ENCODE measurements around the gene BOLL.
"Not testable (repeated sequence)": the region's sequence is repeated elsewhere in the genome, so short reads cannot be mapped to it uniquely, and the experiment has no call there.

Gene BOLL

DNA sequence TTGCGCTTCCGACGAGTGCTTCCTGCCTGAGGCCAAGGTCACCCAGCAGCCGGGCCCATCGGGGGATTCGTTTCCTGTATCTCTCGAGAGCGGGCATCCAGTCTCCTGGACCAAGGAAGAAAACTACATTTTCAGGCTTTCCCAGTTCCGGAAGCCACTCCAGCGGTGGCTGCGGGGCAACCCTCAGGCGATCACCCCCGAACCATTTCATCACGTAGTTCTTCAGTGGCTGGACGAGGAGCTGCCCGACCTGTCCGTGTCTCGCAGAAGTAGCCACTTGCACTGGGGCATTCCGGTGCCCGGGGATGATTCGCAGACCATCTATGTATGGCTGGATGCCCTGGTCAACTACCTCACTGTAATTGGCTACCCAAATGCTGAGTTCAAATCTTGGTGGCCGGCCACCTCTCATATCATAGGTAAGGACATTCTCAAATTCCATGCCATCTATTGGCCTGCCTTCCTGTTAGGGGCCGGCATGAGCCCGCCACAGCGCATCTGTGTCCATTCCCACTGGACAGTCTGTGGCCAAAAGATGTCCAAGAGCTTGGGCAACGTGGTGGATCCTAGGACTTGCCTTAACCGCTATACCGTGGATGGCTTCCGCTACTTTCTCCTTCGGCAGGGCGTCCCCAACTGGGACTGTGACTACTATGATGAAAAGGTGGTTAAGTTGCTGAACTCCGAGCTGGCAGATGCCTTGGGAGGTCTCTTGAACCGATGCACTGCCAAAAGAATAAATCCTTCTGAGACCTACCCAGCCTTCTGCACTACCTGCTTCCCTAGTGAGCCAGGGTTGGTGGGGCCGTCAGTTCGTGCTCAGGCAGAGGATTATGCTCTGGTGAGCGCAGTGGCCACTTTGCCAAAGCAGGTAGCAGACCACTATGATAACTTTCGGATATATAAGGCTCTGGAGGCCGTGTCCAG, 78.9 kb downstream of the BOLL start:
- peak; percentile 59 for DNase-seq

DNA sequence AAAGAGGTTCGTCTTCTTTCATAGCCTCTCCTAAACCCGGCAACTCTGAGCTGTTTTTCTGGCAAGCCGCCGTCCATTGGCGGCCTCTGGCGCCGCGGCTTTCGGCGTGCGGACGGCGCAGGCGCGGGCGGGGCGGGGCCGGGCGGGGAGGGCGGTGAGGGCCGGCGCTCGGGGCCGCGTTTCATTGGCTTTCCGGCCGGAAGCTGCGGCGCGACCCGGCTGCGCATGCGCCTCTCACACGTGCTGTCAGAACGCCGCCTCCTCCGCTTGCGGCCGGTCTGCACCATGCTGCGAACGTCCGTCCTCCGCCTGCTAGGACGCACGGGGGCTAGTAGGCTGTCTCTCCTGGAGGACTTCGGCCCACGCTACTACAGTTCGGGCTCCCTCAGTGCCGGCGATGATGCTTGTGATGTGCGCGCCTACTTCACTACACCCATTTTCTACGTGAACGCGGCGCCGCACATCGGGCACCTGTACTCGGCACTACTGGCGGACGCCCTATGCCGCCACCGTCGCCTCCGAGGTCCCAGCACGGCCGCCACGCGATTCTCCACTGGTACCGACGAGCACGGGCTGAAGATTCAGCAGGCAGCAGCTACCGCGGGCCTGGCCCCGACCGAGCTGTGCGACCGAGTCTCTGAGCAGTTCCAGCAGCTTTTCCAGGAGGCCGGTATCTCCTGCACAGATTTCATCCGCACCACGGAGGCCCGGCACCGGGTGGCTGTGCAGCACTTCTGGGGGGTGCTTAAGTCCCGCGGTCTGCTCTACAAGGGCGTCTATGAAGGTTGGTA, 79.8 kb downstream of the BOLL start, which contains the start of gene MARS2:
Gene MARS2 (plus strand): TSS at position 249 of the 791 bp plus-strand sequence. CDS start 37 bp downstream, at position 286.
- peak; percentile 92 for DNase-seq

DNA sequence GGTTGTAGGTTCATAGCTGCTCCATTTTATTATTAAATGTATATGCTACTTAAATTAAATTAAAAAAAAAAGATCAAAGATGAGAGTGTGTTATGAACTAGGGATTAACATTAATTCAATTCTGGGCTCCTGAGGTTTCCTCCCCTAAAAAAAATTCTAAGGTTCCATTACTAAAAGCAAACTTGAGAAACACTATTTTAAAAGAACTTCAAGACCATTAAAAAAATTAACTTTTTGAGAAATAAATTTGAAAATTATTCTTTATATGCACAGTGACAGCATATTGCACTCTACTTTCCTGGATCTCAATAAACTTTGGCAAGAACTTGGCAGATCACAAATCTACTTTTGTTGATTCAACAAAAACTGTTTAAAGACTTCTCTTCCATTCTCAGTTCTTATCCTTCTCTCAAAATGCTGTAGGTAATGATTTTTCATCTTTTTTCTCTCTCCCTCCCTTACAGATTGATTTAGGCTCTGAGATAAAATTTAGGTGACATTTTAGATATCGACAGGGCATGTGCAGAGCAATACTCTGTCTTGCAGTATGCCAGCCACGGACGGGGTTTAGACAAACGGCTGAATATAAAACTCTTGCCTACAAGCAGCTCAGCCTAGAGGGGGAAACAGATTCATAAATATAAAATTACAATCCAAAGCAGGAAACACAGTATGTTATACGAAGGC, 80.5 kb downstream of the BOLL start:
- DNase-seq, result no peak

DNA sequence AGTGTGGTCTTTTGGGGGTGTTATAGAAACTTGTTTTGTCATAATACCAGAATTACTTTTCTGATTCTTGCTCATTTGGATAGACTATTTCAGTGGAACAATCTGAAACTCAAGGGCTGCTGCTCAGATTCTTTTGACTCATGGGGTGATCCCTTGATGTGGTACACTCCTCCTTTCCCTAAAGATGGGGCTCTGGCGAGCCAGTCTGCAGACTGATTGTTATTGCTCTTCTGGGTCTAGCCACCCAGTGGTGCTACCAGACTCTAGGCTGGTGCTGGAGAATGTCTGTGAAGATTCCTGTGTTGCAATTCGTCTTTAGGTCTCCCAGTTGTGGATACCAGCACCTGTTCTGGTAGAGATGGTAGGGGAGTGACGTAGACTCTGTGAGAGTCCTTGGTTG, 84.2 kb downstream of the BOLL start:
- no peak for DNase-seq

DNA sequence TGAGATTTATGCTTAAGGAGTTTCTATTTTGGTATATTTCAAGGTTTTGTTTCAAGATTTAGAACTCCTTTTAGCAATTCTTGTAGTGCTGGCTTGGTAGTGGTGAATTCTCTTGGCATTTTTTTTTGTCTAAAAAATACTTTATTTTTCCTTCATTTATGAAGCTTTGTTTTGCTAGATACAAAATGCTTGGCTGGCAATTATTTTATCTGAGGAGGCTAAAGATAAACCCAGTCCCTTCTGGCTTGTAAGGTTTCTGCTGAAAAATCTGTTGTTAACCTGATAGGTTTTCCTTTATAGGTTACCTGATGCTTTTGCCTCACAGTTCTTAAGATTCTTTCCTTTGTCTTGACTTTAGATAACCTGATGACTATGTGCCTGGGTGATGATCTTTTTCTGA, 85.4 kb downstream of the BOLL start:
- DNase-seq, result not testable (repeated sequence)

DNA sequence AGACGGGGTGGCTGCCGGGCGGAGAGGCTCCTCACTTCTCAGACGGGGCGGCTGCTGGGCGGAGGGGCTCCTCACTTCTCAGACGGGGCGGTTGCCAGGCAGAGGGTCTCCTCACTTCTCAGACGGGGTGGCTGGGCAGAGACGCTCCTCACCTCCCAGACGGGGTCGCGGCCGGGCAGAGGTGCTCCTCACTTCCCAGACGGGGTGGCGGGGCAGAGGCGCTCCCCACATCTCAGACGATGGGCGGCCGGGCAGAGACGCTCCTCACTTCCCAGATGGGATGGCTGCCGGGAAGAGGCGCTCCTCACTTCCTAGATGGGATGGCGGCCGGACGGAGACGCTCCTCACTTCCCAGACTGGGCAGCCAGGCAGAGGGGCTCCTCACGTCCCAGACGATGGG, 88.5 kb downstream of the BOLL start:
- not testable (repeated sequence) for DNase-seq

DNA sequence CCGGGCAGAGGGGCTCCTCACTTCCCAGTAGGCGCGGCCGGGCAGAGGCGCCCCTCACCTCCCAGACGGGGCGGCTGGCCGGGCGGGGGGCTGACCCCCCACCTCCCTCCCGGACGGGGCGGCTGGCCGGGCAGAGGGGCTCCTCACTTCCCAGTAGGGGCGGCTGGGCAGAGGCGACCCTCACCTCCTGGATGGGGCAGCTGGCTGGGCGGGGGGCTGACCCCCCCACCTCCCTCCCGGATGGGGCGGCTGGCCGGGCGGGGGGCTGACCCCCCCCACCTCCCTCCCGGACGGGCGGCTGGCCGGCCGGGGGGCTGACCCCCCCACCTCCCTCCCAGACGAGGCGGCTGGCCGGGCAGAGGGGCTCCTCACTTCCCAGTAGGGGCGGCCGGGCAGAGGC, 89.1 kb downstream of the BOLL start:
- not testable (repeated sequence) for DNase-seq

DNA sequence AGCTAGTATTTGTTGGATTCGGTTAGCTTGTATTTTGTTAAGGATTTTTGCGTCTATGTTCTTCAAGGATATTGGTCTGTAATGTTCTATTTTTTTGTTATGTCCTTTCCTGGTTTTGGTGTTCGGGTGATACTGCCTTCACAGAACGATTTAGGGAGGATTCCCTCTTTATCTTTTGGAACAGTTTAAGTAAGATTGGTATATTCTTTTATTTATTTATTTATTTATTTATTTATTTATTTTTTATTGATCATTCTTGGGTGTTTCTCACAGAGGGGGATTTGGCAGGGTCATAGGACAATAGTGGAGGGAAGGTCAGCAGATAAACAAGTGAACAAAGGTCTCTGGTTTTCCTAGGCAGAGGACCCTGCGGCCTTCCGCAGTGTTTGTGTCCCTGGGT, 89.9 kb downstream of the BOLL start:
- DNase-seq, result not testable (repeated sequence)

DNA sequence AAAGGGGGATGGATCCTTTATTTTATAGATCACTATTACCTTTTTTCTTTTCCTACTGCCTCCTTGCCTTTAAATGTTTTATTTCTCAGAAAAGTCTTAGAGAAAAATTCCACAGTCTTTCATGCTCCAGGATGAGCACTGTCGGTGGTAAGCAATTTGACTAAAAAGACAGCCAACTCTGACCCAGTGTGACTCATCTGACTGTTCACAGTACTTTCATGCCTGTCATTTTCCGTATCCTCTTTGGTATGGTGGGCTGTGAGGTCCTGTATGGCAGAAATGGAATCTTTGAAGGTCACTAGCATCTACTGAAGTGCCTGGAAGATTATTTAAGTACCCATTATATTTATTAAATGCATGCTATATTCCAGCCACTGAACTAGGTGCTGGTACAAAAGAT, 107.6 kb downstream of the BOLL start:
- no peak for DNase-seq

DNA sequence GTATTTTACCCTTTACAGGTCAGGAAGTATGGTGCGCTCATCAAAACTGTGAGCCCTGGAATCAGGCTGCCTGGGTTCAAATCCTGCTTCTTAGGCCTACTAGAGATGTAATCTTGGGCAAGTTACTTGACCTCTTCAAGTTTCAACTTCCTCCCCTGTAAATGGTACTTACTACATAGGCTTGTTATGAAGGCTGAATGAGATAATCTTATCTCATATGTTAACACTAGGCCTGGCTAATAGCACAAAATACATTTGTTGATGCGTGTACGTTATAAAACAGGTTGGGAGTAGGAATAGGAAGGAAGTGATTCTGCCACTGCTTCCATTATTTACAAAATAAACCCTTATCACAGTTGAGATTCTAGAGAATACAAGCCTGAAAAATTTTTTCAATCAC, 108.1 kb downstream of the BOLL start:
- DNase-seq, result no peak

Measured in NCI-H69 (cell line).